Esophagus squamous epithelium (tissue), 4 donors: ENCODE data around the gene HSD17B2.

Experiments
- CTCF ChIP-seq, 6 experiments: fragments of 450-650 bp in 4 of 6; fragments of 200-600 bp in 2 of 6; sonication (generic) in 2 of 6; IDR thresholded peaks; one replicate each; pipeline ENCODE4 v1.5.1; 2016 to 2019; ENCODE audit warnings: antibody characterized with exemption in 6 of 6, mild to moderate bottlenecking in 4 of 6, moderate library complexity in 4 of 6
- POLR2A ChIP-seq, 4 donors: fragments of 450-650 bp; IDR thresholded peaks; one replicate each; pipeline ENCODE4 v1.6.1; 2017; ENCODE audit warnings: antibody characterized with exemption in 4 of 4, mild to moderate bottlenecking in 4 of 4, moderate library complexity in 3 of 4

- TF ChIP-seq CTCF (IDR thresholded peaks at IDR 0.05) (no peak), POLR2A (IDR thresholded peaks at IDR 0.05) (no peak)
Measured at GRCh38 chr16:82082097-82082496, 47.0 kb downstream of the HSD17B2 start.
